ENCODE results near the gene ASCC3.

- TF ChIP-seq CTCF (IDR thresholded peaks at IDR 0.05; ENCODE audit: borderline replicate concordance, extremely low read depth, low read length, poor library complexity, severe bottlenecking), result no peak
- TF ChIP-seq EZH2 (IDR thresholded peaks at IDR 0.05; ENCODE audit: borderline replicate concordance, low read depth, low read length, severe bottlenecking), result no peak
Measured at GRCh38 chr6:100803264-100804045, 77.7 kb downstream of the ASCC3 start.
